SK-N-SH treated with all-trans-retinoic acid at 6 μM for 48 hours (cell line): ENCODE results near the gene PTBP3.
"Not testable (repeated sequence)": the region's sequence is repeated elsewhere in the genome, so short reads cannot be mapped to it uniquely, and the experiment has no call there.

Experiments used
- ATAC-seq: fragments of 200-7000 bp; cut with Tn5 transposase; 3 replicates; pipeline ENCODE4 v1.9.1; 2020; ENCODE audit warnings: mild to moderate bottlenecking, moderate library complexity
- ARNTL ChIP-seq: fragments of 450-650 bp; formaldehyde crosslinking; IDR thresholded peaks from 2 replicates; pipeline ENCODE4 v1.5.0; 2020; ENCODE audit warnings: low read depth, mild to moderate bottlenecking, moderate library complexity, borderline replicate concordance
- BACH2 ChIP-seq: fragments of 250-450 bp; sonication (Bioruptor Pico); IDR thresholded peaks from 2 replicates; pipeline ENCODE4 v1.9.0; 2021; ENCODE audit warnings: mild to moderate bottlenecking, borderline replicate concordance
- CREB5 ChIP-seq: fragments of 250-450 bp; sonication (Bioruptor Pico); IDR thresholded peaks from 2 replicates; pipeline ENCODE4 v1.5.1; 2020; ENCODE audit warnings: low read depth, mild to moderate bottlenecking, moderate library complexity
- CSDC2 ChIP-seq: fragments of 250-450 bp; sonication (Bioruptor Pico); IDR thresholded peaks from 2 replicates; pipeline ENCODE4 v1.5.0; 2020; ENCODE audit warnings: mild to moderate bottlenecking, moderate library complexity
- GLIS3 ChIP-seq: fragments of 250-450 bp; sonication (Bioruptor Pico); IDR thresholded peaks from 2 replicates; pipeline ENCODE4 v1.5.0; 2020; ENCODE audit warnings: mild to moderate bottlenecking, moderate library complexity
- ISL1 ChIP-seq: fragments of 250-450 bp; sonication (Bioruptor Pico); IDR thresholded peaks from 2 replicates; pipeline ENCODE4 v2.1.2; 2022; ENCODE audit warnings: mild to moderate bottlenecking, moderate library complexity
- OSR1 ChIP-seq: fragments of 250-450 bp; sonication (Bioruptor Pico); IDR thresholded peaks from 2 replicates; pipeline ENCODE4 v1.8.0; 2022; ENCODE audit warnings: moderate library complexity, mild to moderate bottlenecking, inconsistent platforms
- PATZ1 ChIP-seq: fragments of 250-450 bp; sonication (Bioruptor Pico); IDR thresholded peaks from 2 replicates; pipeline ENCODE4 v1.8.0; 2020; ENCODE audit warnings: mild to moderate bottlenecking, moderate library complexity, borderline replicate concordance
- PPARA ChIP-seq: fragments of 250-450 bp; sonication (Bioruptor Pico); IDR thresholded peaks from 2 replicates; pipeline ENCODE4 v1.5.0; 2020; ENCODE audit warnings: mild to moderate bottlenecking, borderline replicate concordance
- RARB ChIP-seq: fragments of 250-450 bp; sonication (Bioruptor Pico); IDR thresholded peaks from 2 replicates; pipeline ENCODE4 v1.8.0; 2021; ENCODE audit warnings: mild to moderate bottlenecking, moderate library complexity
- SNAI2 ChIP-seq: fragments of 250-450 bp; sonication (Bioruptor Pico); IDR thresholded peaks from 2 replicates; pipeline ENCODE4 v1.5.0; 2020; ENCODE audit warnings: mild to moderate bottlenecking, moderate library complexity
- TOX ChIP-seq: fragments of 250-450 bp; sonication (Bioruptor Pico); IDR thresholded peaks from 2 replicates; pipeline ENCODE4 v1.8.0; 2021; ENCODE audit warnings: mild to moderate bottlenecking, moderate library complexity, borderline replicate concordance
- ZFP30 ChIP-seq: fragments of 450-650 bp; formaldehyde crosslinking; IDR thresholded peaks from 2 replicates; pipeline ENCODE4 v1.5.0; 2022; ENCODE audit warnings: mild to moderate bottlenecking, moderate library complexity
- ZNF565 ChIP-seq: fragments of 450-650 bp; formaldehyde crosslinking; conservative IDR thresholded peaks from 2 replicates; pipeline ENCODE4 v1.5.0; 2020; ENCODE audit warnings: low read depth, mild to moderate bottlenecking, moderate library complexity
- ZNF70 ChIP-seq: fragments of 450-650 bp; formaldehyde crosslinking; IDR thresholded peaks from 2 replicates; pipeline ENCODE4 v1.5.0; 2020; ENCODE audit warnings: mild to moderate bottlenecking, moderate library complexity
- ZNF8 ChIP-seq: fragments of 450-650 bp; formaldehyde crosslinking; IDR thresholded peaks from 2 replicates; pipeline ENCODE4 v1.5.0; 2020; ENCODE audit warnings: mild to moderate bottlenecking, moderate library complexity
- TF ChIP-seq, protein P1 (sequence below): fragments of 250-450 bp; sonication (Bioruptor Pico); IDR thresholded peaks from 2 replicates; pipeline ENCODE4 v1.5.1; 2021; ENCODE audit warnings: mild to moderate bottlenecking, moderate library complexity
- TF ChIP-seq, protein P2 (sequence below): fragments of 250-450 bp; sonication (Bioruptor Pico); IDR thresholded peaks from 2 replicates; pipeline ENCODE4 v1.5.0; 2020; ENCODE audit warnings: mild to moderate bottlenecking, moderate library complexity
- TF ChIP-seq, protein P3 (sequence below): fragments of 250-450 bp; sonication (Bioruptor Pico); IDR thresholded peaks from 2 replicates; pipeline ENCODE4 v1.8.0; 2021; ENCODE audit warnings: low read depth, mild to moderate bottlenecking, moderate library complexity, borderline replicate concordance

The PTBP3 gene

GRCh38 chr9:112286926-112287325, 46.5 kb downstream of the PTBP3 start:
- TF ChIP-seq ISL1 (no peak), OSR1 (CRISPR knock-in tag) (no peak), ZNF8 (no peak), ZNF565 (no peak)
- TF ChIP-seq, protein P1, sequence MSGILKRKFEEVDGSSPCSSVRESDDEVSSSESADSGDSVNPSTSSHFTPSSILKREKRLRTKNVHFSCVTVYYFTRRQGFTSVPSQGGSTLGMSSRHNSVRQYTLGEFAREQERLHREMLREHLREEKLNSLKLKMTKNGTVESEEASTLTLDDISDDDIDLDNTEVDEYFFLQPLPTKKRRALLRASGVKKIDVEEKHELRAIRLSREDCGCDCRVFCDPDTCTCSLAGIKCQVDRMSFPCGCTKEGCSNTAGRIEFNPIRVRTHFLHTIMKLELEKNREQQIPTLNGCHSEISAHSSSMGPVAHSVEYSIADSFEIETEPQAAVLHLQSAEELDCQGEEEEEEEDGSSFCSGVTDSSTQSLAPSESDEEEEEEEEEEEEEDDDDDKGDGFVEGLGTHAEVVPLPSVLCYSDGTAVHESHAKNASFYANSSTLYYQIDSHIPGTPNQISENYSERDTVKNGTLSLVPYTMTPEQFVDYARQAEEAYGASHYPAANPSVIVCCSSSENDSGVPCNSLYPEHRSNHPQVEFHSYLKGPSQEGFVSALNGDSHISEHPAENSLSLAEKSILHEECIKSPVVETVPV (CRISPR knock-in tag): no peak
- no peak for ATAC-seq

GRCh38 chr9:112285056-112285455, 48.4 kb downstream of the PTBP3 start:
- no peak for TF ChIP-seq ZNF8
- no peak for TF ChIP-seq ZFP30 (CRISPR knock-in tag)
- no peak for TF ChIP-seq RARB (CRISPR knock-in tag)
- TF ChIP-seq BACH2 (CRISPR knock-in tag): no peak
- ATAC-seq: no peak

- TF ChIP-seq CSDC2 (CRISPR knock-in tag) (no peak), TOX (CRISPR knock-in tag) (no peak), GLIS3 (no peak), ZNF565 (no peak), OSR1 (CRISPR knock-in tag) (no peak), PATZ1 (CRISPR knock-in tag) (no peak), CREB5 (no peak), ZNF8 (no peak), ZNF70 (CRISPR knock-in tag) (no peak)
These were observed 49.7 kb downstream of the PTBP3 start for GRCh38 chr9:112283582-112284253.

GRCh38 chr9:112282841-112283240, 50.6 kb downstream of the PTBP3 start:
- ATAC-seq: not testable (repeated sequence)

More at GRCh38 chr9:112283582-112284253, 49.7 kb downstream of the PTBP3 start:
- no peak for ATAC-seq

- TF ChIP-seq ZFP30 (CRISPR knock-in tag) (no peak), PPARA (CRISPR knock-in tag) (no peak), BACH2 (CRISPR knock-in tag) (no peak), RARB (CRISPR knock-in tag) (no peak), ZNF70 (CRISPR knock-in tag) (no peak), ARNTL (CRISPR knock-in tag) (no peak), TOX (CRISPR knock-in tag) (no peak), SNAI2 (CRISPR knock-in tag) (no peak), ZNF8 (no peak), PATZ1 (CRISPR knock-in tag) (no peak), CSDC2 (CRISPR knock-in tag) (no peak), CREB5 (no peak), OSR1 (CRISPR knock-in tag) (no peak)
- TF ChIP-seq, protein P1 (CRISPR knock-in tag): no peak
- TF ChIP-seq, protein P2, sequence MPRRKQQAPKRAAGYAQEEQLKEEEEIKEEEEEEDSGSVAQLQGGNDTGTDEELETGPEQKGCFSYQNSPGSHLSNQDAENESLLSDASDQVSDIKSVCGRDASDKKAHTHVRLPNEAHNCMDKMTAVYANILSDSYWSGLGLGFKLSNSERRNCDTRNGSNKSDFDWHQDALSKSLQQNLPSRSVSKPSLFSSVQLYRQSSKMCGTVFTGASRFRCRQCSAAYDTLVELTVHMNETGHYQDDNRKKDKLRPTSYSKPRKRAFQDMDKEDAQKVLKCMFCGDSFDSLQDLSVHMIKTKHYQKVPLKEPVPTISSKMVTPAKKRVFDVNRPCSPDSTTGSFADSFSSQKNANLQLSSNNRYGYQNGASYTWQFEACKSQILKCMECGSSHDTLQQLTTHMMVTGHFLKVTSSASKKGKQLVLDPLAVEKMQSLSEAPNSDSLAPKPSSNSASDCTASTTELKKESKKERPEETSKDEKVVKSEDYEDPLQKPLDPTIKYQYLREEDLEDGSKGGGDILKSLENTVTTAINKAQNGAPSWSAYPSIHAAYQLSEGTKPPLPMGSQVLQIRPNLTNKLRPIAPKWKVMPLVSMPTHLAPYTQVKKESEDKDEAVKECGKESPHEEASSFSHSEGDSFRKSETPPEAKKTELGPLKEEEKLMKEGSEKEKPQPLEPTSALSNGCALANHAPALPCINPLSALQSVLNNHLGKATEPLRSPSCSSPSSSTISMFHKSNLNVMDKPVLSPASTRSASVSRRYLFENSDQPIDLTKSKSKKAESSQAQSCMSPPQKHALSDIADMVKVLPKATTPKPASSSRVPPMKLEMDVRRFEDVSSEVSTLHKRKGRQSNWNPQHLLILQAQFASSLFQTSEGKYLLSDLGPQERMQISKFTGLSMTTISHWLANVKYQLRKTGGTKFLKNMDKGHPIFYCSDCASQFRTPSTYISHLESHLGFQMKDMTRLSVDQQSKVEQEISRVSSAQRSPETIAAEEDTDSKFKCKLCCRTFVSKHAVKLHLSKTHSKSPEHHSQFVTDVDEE (CRISPR knock-in tag): no peak
- TF ChIP-seq, protein P3, sequence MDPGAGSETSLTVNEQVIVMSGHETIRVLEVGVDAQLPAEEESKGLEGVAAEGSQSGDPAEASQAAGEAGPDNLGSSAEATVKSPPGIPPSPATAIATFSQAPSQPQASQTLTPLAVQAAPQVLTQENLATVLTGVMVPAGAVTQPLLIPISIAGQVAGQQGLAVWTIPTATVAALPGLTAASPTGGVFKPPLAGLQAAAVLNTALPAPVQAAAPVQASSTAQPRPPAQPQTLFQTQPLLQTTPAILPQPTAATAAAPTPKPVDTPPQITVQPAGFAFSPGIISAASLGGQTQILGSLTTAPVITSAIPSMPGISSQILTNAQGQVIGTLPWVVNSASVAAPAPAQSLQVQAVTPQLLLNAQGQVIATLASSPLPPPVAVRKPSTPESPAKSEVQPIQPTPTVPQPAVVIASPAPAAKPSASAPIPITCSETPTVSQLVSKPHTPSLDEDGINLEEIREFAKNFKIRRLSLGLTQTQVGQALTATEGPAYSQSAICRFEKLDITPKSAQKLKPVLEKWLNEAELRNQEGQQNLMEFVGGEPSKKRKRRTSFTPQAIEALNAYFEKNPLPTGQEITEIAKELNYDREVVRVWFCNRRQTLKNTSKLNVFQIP (CRISPR knock-in tag): no peak
- ATAC-seq: no peak
These were observed 52.5 kb downstream of the PTBP3 start for GRCh38 chr9:112280904-112281303.
